Measurements from ENCODE around the gene ABCG2. TPM values are rescaled to one million over a fixed set of nuclear protein-coding genes. Genes with fewer than 3 reads are reported as not detected.

ABCG2 gene
- total RNA-seq, 1 experiment from 2014 or later, result 0.44 TPM

GRCh38 chr4:88063634-88064296 is 94.7 kb downstream of the ABCG2 start:
- Histone ChIP-seq H3K27me3 (ENCODE audit: insufficient read depth, low read length) (no peaks in the 10 kb centered on the region), H3K36me3 (ENCODE audit: control insufficient read depth in 1 of 2, insufficient read depth in 2 of 2, low read length in 2 of 2) (peaks cover 12 to 14% of the 10 kb centered on the region in 2 experiments; a peak in 3 of 4 replicates), H3K79me2 (ENCODE audit: insufficient read depth, low read length) (no peaks in the 10 kb centered on the region), H3K9me2 (ENCODE audit: insufficient read depth) (no peaks in the 10 kb centered on the region), H2AFZ (ENCODE audit: low read depth, low read length, poor library complexity, severe bottlenecking) (no peak overlapping the region), H3K9ac (ENCODE audit: low read length) (no peak overlapping the region), H3K4me1 (ENCODE audit: control insufficient read depth in 1 of 2, insufficient read depth in 2 of 2, low read length in 2 of 2) (no peaks in the 10 kb centered on the region), H3K9me3 (ENCODE audit: control insufficient read depth in 1 of 2, insufficient read depth in 1 of 2, low read depth in 1 of 2, low read length in 2 of 2) (no peaks in the 10 kb centered on the region), H3K4me3 (replicated peaks in 1 of 2; ENCODE audit: low read depth in 1 of 2, low read length in 2 of 2) (no peak overlapping the region), H3K4me2 (ENCODE audit: low read length) (no peak overlapping the region), H3K27ac (ENCODE audit: low read depth, low read length) (no peak overlapping the region), H4K20me1 (ENCODE audit: insufficient read depth) (no peaks in the 10 kb centered on the region)
- ATAC-seq, result no peak
- ChIA-PET POLR2A (no interaction called here), CTCF (no interaction called here), RAD21 (ENCODE audit: low non-redundant PET in 1 of 2, low total read pairs in 2 of 2, uncharacterized antibody in 2 of 2, unreplicated experiment in 2 of 2) (no interaction called here)
- BruUV-seq (replicated peaks), result no TSS peak
- no peak for TF ChIP-seq RAD21 (IDR thresholded peaks at IDR 0.05; ENCODE audit: low read depth)
- TF ChIP-seq, protein P1, sequence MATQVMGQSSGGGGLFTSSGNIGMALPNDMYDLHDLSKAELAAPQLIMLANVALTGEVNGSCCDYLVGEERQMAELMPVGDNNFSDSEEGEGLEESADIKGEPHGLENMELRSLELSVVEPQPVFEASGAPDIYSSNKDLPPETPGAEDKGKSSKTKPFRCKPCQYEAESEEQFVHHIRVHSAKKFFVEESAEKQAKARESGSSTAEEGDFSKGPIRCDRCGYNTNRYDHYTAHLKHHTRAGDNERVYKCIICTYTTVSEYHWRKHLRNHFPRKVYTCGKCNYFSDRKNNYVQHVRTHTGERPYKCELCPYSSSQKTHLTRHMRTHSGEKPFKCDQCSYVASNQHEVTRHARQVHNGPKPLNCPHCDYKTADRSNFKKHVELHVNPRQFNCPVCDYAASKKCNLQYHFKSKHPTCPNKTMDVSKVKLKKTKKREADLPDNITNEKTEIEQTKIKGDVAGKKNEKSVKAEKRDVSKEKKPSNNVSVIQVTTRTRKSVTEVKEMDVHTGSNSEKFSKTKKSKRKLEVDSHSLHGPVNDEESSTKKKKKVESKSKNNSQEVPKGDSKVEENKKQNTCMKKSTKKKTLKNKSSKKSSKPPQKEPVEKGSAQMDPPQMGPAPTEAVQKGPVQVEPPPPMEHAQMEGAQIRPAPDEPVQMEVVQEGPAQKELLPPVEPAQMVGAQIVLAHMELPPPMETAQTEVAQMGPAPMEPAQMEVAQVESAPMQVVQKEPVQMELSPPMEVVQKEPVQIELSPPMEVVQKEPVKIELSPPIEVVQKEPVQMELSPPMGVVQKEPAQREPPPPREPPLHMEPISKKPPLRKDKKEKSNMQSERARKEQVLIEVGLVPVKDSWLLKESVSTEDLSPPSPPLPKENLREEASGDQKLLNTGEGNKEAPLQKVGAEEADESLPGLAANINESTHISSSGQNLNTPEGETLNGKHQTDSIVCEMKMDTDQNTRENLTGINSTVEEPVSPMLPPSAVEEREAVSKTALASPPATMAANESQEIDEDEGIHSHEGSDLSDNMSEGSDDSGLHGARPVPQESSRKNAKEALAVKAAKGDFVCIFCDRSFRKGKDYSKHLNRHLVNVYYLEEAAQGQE (IDR thresholded peaks at IDR 0.05; ENCODE audit: low read depth), result no peak
- TF ChIP-seq SP1 (IDR thresholded peaks at IDR 0.05; ENCODE audit: low read depth), result no peak
- TF ChIP-seq SRF (IDR thresholded peaks at IDR 0.05; ENCODE audit: low read depth), result no peak
- TF ChIP-seq, protein P2, sequence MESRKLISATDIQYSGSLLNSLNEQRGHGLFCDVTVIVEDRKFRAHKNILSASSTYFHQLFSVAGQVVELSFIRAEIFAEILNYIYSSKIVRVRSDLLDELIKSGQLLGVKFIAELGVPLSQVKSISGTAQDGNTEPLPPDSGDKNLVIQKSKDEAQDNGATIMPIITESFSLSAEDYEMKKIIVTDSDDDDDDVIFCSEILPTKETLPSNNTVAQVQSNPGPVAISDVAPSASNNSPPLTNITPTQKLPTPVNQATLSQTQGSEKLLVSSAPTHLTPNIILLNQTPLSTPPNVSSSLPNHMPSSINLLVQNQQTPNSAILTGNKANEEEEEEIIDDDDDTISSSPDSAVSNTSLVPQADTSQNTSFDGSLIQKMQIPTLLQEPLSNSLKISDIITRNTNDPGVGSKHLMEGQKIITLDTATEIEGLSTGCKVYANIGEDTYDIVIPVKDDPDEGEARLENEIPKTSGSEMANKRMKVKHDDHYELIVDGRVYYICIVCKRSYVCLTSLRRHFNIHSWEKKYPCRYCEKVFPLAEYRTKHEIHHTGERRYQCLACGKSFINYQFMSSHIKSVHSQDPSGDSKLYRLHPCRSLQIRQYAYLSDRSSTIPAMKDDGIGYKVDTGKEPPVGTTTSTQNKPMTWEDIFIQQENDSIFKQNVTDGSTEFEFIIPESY (IDR thresholded peaks at IDR 0.05; ENCODE audit: extremely low read depth, insufficient replicate concordance, low read length), result no peak
- no peak for TF ChIP-seq TCF7L2 (IDR thresholded peaks at IDR 0.05; ENCODE audit: borderline replicate concordance, extremely low read depth, insufficient read depth, insufficient read length)
- no peak for TF ChIP-seq MAX (IDR thresholded peaks at IDR 0.05)
- TF ChIP-seq, protein P3, sequence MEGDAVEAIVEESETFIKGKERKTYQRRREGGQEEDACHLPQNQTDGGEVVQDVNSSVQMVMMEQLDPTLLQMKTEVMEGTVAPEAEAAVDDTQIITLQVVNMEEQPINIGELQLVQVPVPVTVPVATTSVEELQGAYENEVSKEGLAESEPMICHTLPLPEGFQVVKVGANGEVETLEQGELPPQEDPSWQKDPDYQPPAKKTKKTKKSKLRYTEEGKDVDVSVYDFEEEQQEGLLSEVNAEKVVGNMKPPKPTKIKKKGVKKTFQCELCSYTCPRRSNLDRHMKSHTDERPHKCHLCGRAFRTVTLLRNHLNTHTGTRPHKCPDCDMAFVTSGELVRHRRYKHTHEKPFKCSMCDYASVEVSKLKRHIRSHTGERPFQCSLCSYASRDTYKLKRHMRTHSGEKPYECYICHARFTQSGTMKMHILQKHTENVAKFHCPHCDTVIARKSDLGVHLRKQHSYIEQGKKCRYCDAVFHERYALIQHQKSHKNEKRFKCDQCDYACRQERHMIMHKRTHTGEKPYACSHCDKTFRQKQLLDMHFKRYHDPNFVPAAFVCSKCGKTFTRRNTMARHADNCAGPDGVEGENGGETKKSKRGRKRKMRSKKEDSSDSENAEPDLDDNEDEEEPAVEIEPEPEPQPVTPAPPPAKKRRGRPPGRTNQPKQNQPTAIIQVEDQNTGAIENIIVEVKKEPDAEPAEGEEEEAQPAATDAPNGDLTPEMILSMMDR (IDR thresholded peaks at IDR 0.05 in 2 of 3, conservative IDR thresholded peaks at IDR 0.05 in 1 of 3; ENCODE audit: borderline replicate concordance in 1 of 3, insufficient read depth in 1 of 3, low read depth in 2 of 3, low read length in 2 of 3), result no peak
- TF ChIP-seq EGR1 (IDR thresholded peaks at IDR 0.05; ENCODE audit: low read depth), result no peak
- no peak for TF ChIP-seq POLR2A (IDR thresholded peaks at IDR 0.05; ENCODE audit: borderline replicate concordance, extremely low read depth, insufficient read depth, insufficient read length)
- TF ChIP-seq EZH2phosphoT487 (IDR thresholded peaks at IDR 0.05; ENCODE audit: borderline replicate concordance), result no peak
- no peak for TF ChIP-seq CEBPB (IDR thresholded peaks at IDR 0.05; ENCODE audit: low read depth)
- TF ChIP-seq CBX3 (IDR thresholded peaks at IDR 0.05; ENCODE audit: low read depth), result no peak
- no peak for TF ChIP-seq POLR2AphosphoS5 (IDR thresholded peaks at IDR 0.05; ENCODE audit: low read depth, low read length)
- TF ChIP-seq ELF1 (IDR thresholded peaks at IDR 0.05; ENCODE audit: borderline replicate concordance, low read depth), result no peak
- no peak for TF ChIP-seq EZH2 (IDR thresholded peaks at IDR 0.05)
- no peak for TF ChIP-seq SIN3A (IDR thresholded peaks at IDR 0.05; ENCODE audit: low read depth)
- TF ChIP-seq JUND (IDR thresholded peaks at IDR 0.05), result no peak
- no peak for DNase-seq (ENCODE audit: low read depth, low spot score)
- intact Hi-C loops (cut with micrococcal nuclease), result no loop called here
